GM12801 (cell line): ENCODE data around the gene KLHL42.

Source experiments
- CTCF ChIP-seq: IDR thresholded peaks from one replicate; pipeline ENCODE4 v1.5.1; 2011; ENCODE audit warnings: control low read depth; ENCODE audit not compliant: insufficient read length; ENCODE audit errors: extremely low read depth

KLHL42 gene

GRCh38 chr12:27751386-27752047 is 28.5 kb upstream of the KLHL42 start:
- TF ChIP-seq CTCF = no peak

- no peak for TF ChIP-seq CTCF
Measured at GRCh38 chr12:27754795-27755194, 25.2 kb upstream of the KLHL42 start.

GRCh38 chr12:27756670-27757195 is 23.3 kb upstream of the KLHL42 start:
- no peak for TF ChIP-seq CTCF

- no peak for TF ChIP-seq CTCF
Measured at GRCh38 chr12:27762757-27763156, 17.3 kb upstream of the KLHL42 start.

GRCh38 chr12:27766587-27766986 is 13.4 kb upstream of the KLHL42 start:
- no peak for TF ChIP-seq CTCF

- TF ChIP-seq CTCF = no peak
Measured at GRCh38 chr12:27769142-27769673, 10.8 kb upstream of the KLHL42 start.

GRCh38 chr12:27771481-27772327 is 8.3 kb upstream of the KLHL42 start:
- TF ChIP-seq CTCF = no peak
